ENCODE results near the gene EIF3L. TPM values are rescaled to one million over a fixed set of nuclear protein-coding genes. Genes with fewer than 3 reads are reported as not detected.

Gene EIF3L
- total RNA-seq, 1 experiment from 2014 or later, result 739 TPM

GRCh38 chr22:37824674-37825641 is 24.3 kb upstream of the EIF3L start:
- Mint-ChIP-seq H3K36me3 (ENCODE audit: insufficient read depth in 1 of 3, low read depth in 3 of 3) (peaks cover 0 to 4% (median 0%) of the 10 kb centered on the region in 3 experiments; a peak in 2 of 7 replicates), H3K27me3 (ENCODE audit: low read depth) (peaks cover 54% of the 10 kb centered on the region), H3K9me3 (no peaks in the 10 kb centered on the region), H3K27ac (no peak overlapping the region), H3K4me1 (peaks cover 20 to 32% of the 10 kb centered on the region in 2 experiments), H3K4me3 (peak overlapping the region; percentile 54 to 68)
- Histone ChIP-seq H3K27ac (ENCODE audit: insufficient read length, low read depth, low read length) (no peak overlapping the region), H3K4ac (ENCODE audit: low read depth, low read length) (no peak overlapping the region), H2AK5ac (ENCODE audit: insufficient read length, low read length) (no peak overlapping the region), H3K56ac (ENCODE audit: insufficient read length, low read depth, low read length) (no peak overlapping the region), H4K20me1 (ENCODE audit: control insufficient read depth, insufficient read depth, insufficient read length) (no peaks in the 10 kb centered on the region), H3K9me3 (ENCODE audit: control insufficient read depth, low read depth, low read length) (no peaks in the 10 kb centered on the region), H3K18ac (ENCODE audit: insufficient read length, low read depth, low read length) (no peak overlapping the region), H2BK15ac (ENCODE audit: low read depth, low read length) (no peak overlapping the region), H3K79me1 (ENCODE audit: insufficient read depth, low read depth, low read length, poor library complexity, severe bottlenecking) (no peaks in the 10 kb centered on the region), H2BK120ac (ENCODE audit: low read depth, low read length, poor library complexity, severe bottlenecking) (no peak overlapping the region), H4K91ac (ENCODE audit: insufficient read length, low read depth, low read length) (no peak overlapping the region), H3K27me3 (ENCODE audit: insufficient read depth, low read length) (no peaks in the 10 kb centered on the region; the same call in 1 of the 2 replicates), H4K8ac (replicated peaks; ENCODE audit: insufficient read length, low read depth, low read length) (no peak overlapping the region), H3K23me2 (ENCODE audit: insufficient read length, low read depth, low read length, poor library complexity, severe bottlenecking) (no peaks in the 10 kb centered on the region), H2BK5ac (ENCODE audit: insufficient read length, low read length) (no peak overlapping the region), H4K5ac (ENCODE audit: insufficient read length, low read depth, low read length) (no peak overlapping the region), H3K79me2 (ENCODE audit: insufficient read depth, low read length) (no peaks in the 10 kb centered on the region), H3K9ac (ENCODE audit: extremely low read depth, insufficient read length, low read length) (no peak overlapping the region), H3K23ac (ENCODE audit: insufficient read length, low read depth, low read length) (no peak overlapping the region), H3K4me2 (ENCODE audit: insufficient read depth, insufficient read length, low read length) (peak overlapping the region; percentile 42), H2AFZ (ENCODE audit: low read length) (no peak overlapping the region), H3K14ac (ENCODE audit: insufficient read depth, low read length) (peak overlapping the region; percentile 79), H2BK12ac (ENCODE audit: insufficient read length, low read depth, low read length) (no peak overlapping the region), H3K4me1 (ENCODE audit: insufficient read depth, low read length) (peaks cover 3% of the 10 kb centered on the region; the same call in 1 of the 2 replicates), H3T11ph (ENCODE audit: low read length) (no peak overlapping the region), H2BK20ac (ENCODE audit: low read depth, low read length, poor library complexity, severe bottlenecking) (no peak overlapping the region)
- WGBS (ENCODE audit: extremely low coverage, insufficient read length, low lambda C conversion rate), result no CpG with 5 or more reads among the region's 135 CpGs
- DNase-seq, result peak; percentile 63
- TF ChIP-seq CTCF (conservative IDR thresholded peaks at IDR 0.05), result peak; percentile 35; the same call in 1 of the 3 replicates

All from H9 (cell line).